GM19193 (cell line): ENCODE results near the gene TRAK1.

Source experiments
- POLR2A ChIP-seq: IDR thresholded peaks from 4 replicates; pipeline ENCODE4 v1.6.1; 2011; ENCODE audit not compliant: insufficient read depth, insufficient read length; ENCODE audit errors: extremely low read depth

The TRAK1 gene

GRCh38 chr3:42224658-42225421 is 133.7 kb downstream of the TRAK1 start:
- TF ChIP-seq POLR2A: no peak

GRCh38 chr3:42225486-42226363 is 134.6 kb downstream of the TRAK1 start:
- TF ChIP-seq POLR2A: no peak

GRCh38 chr3:42226470-42227425 is 135.6 kb downstream of the TRAK1 start:
- no peak for TF ChIP-seq POLR2A

DNA sequence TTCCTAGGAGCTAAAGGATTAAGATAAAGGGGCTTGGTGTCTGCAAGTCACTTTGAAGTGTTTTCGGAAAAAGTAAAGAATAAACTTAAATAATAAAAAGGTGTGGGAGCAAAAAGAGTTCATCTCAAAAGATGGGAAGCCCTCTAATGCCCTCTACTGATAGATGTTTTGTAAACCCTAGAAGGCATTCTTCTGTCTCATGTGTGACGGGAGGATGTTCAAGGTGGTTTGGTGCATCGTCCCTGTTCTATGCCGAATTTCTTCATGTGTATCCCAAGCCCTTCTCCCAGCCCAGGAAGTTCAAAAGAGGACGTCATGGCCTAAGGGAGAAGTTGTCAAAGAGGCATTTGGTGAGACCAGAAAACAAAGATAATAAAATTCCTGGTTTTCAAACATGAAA is 137.6 kb downstream of the TRAK1 start:
- TF ChIP-seq POLR2A: no peak

- TF ChIP-seq POLR2A: no peak
These were observed 138.2 kb downstream of the TRAK1 start for GRCh38 chr3:42229266-42229941.

DNA sequence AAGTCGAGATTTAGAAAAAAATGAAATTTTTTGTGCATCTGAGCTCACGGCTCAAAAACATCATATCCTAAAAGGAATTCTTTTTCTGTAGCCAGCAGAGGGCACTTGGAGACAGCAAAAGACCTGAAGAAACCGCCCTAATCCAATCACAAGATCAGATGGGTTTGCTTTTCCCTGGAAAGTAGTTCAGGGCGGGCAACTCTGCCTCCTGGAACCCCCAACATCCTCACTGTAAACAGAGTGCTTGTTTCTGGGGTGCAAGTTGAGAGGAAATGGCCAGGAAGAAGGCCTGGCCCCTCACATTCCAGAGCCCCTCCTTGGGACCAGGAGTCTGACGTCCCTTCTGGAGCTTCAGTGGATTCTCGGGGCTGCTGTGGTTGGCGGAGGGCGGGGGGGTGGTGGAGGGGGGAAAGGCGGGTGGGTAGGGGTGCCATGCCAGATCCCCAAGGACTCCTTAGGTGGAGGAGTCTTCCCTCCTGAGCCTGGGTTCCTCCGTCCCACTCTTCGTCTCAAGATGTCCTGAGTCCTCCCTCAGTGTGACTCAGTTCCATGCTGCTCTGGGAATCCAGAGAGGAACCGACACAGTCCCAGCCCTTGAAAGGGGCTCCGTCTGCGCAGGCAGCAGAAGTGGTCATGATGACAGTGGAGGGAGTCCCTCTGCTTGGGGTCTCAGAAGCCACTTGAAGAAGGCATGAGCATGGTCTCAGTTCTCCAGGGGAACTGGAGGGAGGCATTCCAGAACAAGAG is 139.0 kb downstream of the TRAK1 start:
- TF ChIP-seq POLR2A: no peak

- TF ChIP-seq POLR2A: no peak
These were observed 139.7 kb downstream of the TRAK1 start for GRCh38 chr3:42230860-42231259.

GRCh38 chr3:42235532-42235931 is 144.4 kb downstream of the TRAK1 start:
- no peak for TF ChIP-seq POLR2A

DNA sequence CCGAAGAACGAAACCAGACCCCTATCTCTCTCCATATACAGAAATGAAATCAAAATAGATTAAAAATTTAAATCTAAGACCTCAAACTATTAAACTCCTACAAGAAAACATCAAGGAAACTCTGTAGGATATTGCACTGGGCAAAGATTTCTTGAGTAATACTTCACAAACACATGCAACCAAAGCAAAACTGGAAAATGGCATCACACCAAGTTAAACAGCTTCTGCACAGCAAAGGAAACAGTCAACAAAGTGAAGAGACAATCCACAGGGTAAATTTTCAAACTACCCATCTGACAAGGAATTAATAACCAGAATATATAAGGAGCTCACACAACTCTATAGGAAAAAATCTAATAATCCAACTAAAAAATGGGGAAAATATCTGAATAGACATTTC is 145.5 kb downstream of the TRAK1 start:
- no peak for TF ChIP-seq POLR2A

DNA sequence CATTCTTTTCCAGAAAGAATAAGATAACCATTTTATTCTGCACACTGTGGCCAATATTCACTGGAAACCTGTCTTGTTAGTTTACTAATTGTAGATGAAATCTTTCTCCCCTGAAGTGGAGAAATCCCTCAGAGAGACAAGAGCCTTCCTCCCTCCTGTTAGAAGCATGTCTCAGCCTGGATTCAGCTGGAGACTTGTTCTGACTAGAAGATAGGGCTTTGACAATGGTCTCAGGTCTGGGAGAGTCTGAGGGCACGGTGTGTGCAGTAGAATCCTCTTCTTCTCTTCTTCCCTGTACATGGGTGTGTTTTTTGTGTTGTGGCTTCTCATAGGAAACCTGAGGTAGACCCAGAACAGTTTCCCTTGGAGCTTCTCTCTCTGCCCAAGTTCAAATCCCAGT is 154.9 kb downstream of the TRAK1 start:
- TF ChIP-seq POLR2A: no peak

GRCh38 chr3:42247576-42248027 is 156.4 kb downstream of the TRAK1 start:
- TF ChIP-seq POLR2A: no peak

- no peak for TF ChIP-seq POLR2A
These were observed 159.6 kb downstream of the TRAK1 start for GRCh38 chr3:42250761-42251160.

- TF ChIP-seq POLR2A: no peak
These were observed 163.4 kb downstream of the TRAK1 start for GRCh38 chr3:42254566-42254965.
